OCI-LY7 (cell line): Measurements from ENCODE around the gene IL12RB2. TPM values are rescaled to one million over a fixed set of nuclear protein-coding genes. Genes with fewer than 3 reads are reported as not detected.

Experiments used
- BruUV-seq: library from RNA; stranded (reverse); fragments of 400-500 nt; replicated peaks from 2 replicates; lab custom pipeline; 2021; lab: Mats Ljungman, UMichigan
- CTCF ChIA-PET: fragments of 300-600 bp; sonication (Branson Sonifier 250); formaldehyde crosslinking; loops from one replicate; lab custom pipeline; 2022; ENCODE audit warnings: antibody characterized with exemption; ENCODE audit not compliant: unreplicated experiment; lab: Charles Lee
- POLR2A ChIA-PET: fragments of 300-600 bp; sonication (Branson Sonifier 250); formaldehyde crosslinking; loops from one replicate; lab custom pipeline; 2022; ENCODE audit warnings: antibody characterized with exemption; lab: Charles Lee
- DNase-seq: peaks from one replicate; pipeline ENCODE4 v3.0.0-alpha.2; 2015; ENCODE audit warnings: low spot score
- H2AFZ ChIP-seq: fragments of 200-600 bp; sonication (generic), shearing (Covaris generic); 2 replicates; pipeline ENCODE4 v1.6.1; 2014; ENCODE audit warnings: mild to moderate bottlenecking, antibody characterized with exemption, low read length, moderate library complexity
- H3K27ac ChIP-seq: fragments of 200-600 bp; sonication (generic); 2 replicates; pipeline ENCODE4 v1.5.1; 2014; ENCODE audit warnings: mixed run types, low read depth, mild to moderate bottlenecking, moderate library complexity, low read length, inconsistent platforms; ENCODE audit not compliant: poor library complexity, severe bottlenecking
- H3K36me3 ChIP-seq: fragments of 200-600 bp; sonication (generic); 2 replicates; pipeline ENCODE4 v1.6.1; 2014; ENCODE audit warnings: mild to moderate bottlenecking, antibody characterized with exemption, low read length, moderate library complexity, mixed read lengths; ENCODE audit not compliant: insufficient read depth
- H3K4me1 ChIP-seq: fragments of 200-600 bp; sonication (generic); 2 replicates; pipeline ENCODE4 v1.5.1; 2014; ENCODE audit warnings: mild to moderate bottlenecking, low read length; ENCODE audit not compliant: insufficient read depth, poor library complexity, severe bottlenecking
- H3K4me2 ChIP-seq: fragments of 200-600 bp; sonication (generic); 2 replicates; pipeline ENCODE4 v1.6.1; 2014; ENCODE audit warnings: mild to moderate bottlenecking, low read length
- H3K4me3 ChIP-seq: fragments of 200-600 bp; sonication (generic); 2 replicates; pipeline ENCODE4 v1.5.1; 2014; ENCODE audit warnings: mild to moderate bottlenecking, low read depth, low read length; ENCODE audit not compliant: poor library complexity, severe bottlenecking
- H3K79me2 ChIP-seq: fragments of 200-600 bp; sonication (generic); 2 replicates; pipeline ENCODE4 v1.6.1; 2016; ENCODE audit warnings: low read depth, mild to moderate bottlenecking, low read length, moderate library complexity, mixed read lengths; ENCODE audit not compliant: insufficient read depth
- H3K9me2 ChIP-seq: fragments of 200-600 bp; sonication (generic); 2 replicates; pipeline ENCODE4 v1.6.1; 2016; ENCODE audit warnings: mild to moderate bottlenecking, low read length, mixed read lengths; ENCODE audit not compliant: insufficient read depth
- H3K9me3 ChIP-seq: fragments of 200-600 bp; sonication (generic); 2 replicates; pipeline ENCODE4 v1.6.1; 2014; ENCODE audit warnings: mild to moderate bottlenecking, mixed run types, low read length, mixed read lengths
- H4K20me1 ChIP-seq: fragments of 200-600 bp; sonication (generic); 2 replicates; pipeline ENCODE4 v1.6.1; 2014; ENCODE audit warnings: mild to moderate bottlenecking, antibody characterized with exemption, low read length, moderate library complexity, mixed read lengths; ENCODE audit not compliant: insufficient read depth
- CTCF ChIP-seq: fragments of 200-600 bp; sonication (generic); conservative IDR thresholded peaks from 2 replicates; pipeline ENCODE4 v1.5.1; 2014; ENCODE audit warnings: mild to moderate bottlenecking, antibody characterized with exemption, low read length, moderate library complexity, mixed read lengths
- EZH2phosphoT487 ChIP-seq: fragments of 200-600 bp; sonication (generic); IDR thresholded peaks from 2 replicates; pipeline ENCODE4 v1.6.1; 2018; ENCODE audit warnings: low read depth, borderline replicate concordance, mild to moderate bottlenecking, mixed run types, antibody characterized with exemption, low read length, moderate library complexity, mixed read lengths
- intact Hi-C: fragments of 100-400 bp; cut with micrococcal nuclease; formaldehyde crosslinking; loops from one replicate; pipeline ENCODE4 v1.10.0; 2022; ENCODE audit not compliant: unreplicated experiment
- total RNA-seq, 2 experiments: library from RNA; depleted of rRNA in 1 of 2; stranded (reverse); fragments of >200 nt in 1 of 2; shearing (Covaris generic) in 1 of 2; gene quantifications; 2 replicates each; pipeline ENCODE4 v1.2.3, GENCODE V29; 2014 to 2022

Gene IL12RB2
- total RNA-seq, 2 experiments from 2014 or later = not detected

DNA sequence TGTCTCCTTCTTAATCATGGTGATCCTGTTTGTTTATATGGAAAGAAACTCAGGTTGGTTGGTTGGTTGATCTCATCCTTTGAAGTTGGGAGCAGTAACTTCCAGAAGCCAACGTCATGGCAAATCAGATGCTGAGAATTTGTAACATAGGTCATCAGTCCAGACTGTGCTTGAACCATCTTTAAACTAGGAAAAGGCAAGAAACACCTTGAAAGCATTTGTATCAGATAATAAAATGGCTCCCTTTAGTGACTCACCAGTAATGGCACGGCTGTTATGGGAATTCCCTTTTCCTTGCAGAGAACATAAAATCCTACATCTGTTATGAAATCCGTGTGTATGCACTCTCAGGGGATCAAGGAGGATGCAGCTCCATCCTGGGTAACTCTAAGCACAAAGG, 64.5 kb downstream of the IL12RB2 start:
- Histone ChIP-seq H3K4me1 (no peaks in the 10 kb centered on the region), H3K4me3 (no peak overlapping the region), H3K79me2 (no peaks in the 10 kb centered on the region), H3K36me3 (no peaks in the 10 kb centered on the region), H3K27ac (no peak overlapping the region), H3K9me2 (no peaks in the 10 kb centered on the region), H3K9me3 (no peaks in the 10 kb centered on the region), H3K4me2 (no peak overlapping the region), H4K20me1 (no peaks in the 10 kb centered on the region), H2AFZ (no peak overlapping the region)
- no peak for DNase-seq
- intact Hi-C loops = no loop called here
- BruUV-seq = no TSS peak
- ChIA-PET POLR2A (interaction anchor here (1.1 kb wide), 1 partner anchor 129 kb away, joined by 3 read pairs; no protein-coding TSS in a partner anchor), CTCF (no interaction called here)
- no peak for TF ChIP-seq EZH2phosphoT487
- TF ChIP-seq CTCF = no peak

DNA sequence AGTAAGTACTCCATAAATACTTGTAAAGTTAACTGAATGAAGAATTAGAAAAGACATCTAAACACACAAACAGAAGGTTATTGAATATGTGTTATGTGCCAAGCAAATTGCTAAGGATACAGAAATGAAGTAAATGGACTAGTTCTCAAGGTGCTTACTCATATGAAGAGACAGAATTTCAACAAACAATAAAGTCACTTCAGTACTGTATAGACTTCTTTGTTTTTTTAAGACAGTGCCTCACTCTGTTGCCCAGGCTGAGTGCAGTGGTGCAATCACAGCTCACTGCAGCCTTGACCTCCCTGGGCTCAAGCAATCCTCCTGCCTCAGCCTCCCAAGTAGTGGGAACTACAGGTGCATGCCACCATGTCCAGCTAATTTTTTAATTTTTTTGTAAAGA, 65.2 kb downstream of the IL12RB2 start:
- Histone ChIP-seq H3K36me3 (no peaks in the 10 kb centered on the region), H2AFZ (no peak overlapping the region), H3K9me3 (no peaks in the 10 kb centered on the region), H3K79me2 (no peaks in the 10 kb centered on the region), H3K27ac (no peak overlapping the region), H3K4me1 (no peaks in the 10 kb centered on the region), H3K4me3 (no peak overlapping the region), H3K4me2 (no peak overlapping the region), H4K20me1 (no peaks in the 10 kb centered on the region), H3K9me2 (no peaks in the 10 kb centered on the region)
- POLR2A ChIA-PET = interaction anchor here (1.1 kb wide), 1 partner anchor 129 kb away, joined by 3 read pairs; no protein-coding TSS in a partner anchor
- DNase-seq = no peak
- CTCF ChIA-PET = no interaction called here
- intact Hi-C loops = no loop called here
- BruUV-seq = no TSS peak
- TF ChIP-seq CTCF (no peak), EZH2phosphoT487 (no peak)

GRCh38 chr1:67376381-67376780, 68.7 kb downstream of the IL12RB2 start:
- no TSS peak for BruUV-seq
- ChIA-PET CTCF (no interaction called here), POLR2A (no interaction called here)
- no peaks in the 10 kb centered on the region for H3K9me2 ChIP-seq
- H3K4me2 ChIP-seq = no peak overlapping the region
- no peaks in the 10 kb centered on the region for H3K4me1 ChIP-seq
- TF ChIP-seq EZH2phosphoT487 (no peak), CTCF (no peak)
- H3K36me3 ChIP-seq = 0 out of 2 replicates have a peak, but pooled peaks cover 3% of the 10 kb centered on the region
- no peak overlapping the region for H2AFZ ChIP-seq
- intact Hi-C loops = no loop called here
- H3K9me3 ChIP-seq = no peaks in the 10 kb centered on the region
- no peaks in the 10 kb centered on the region for H3K79me2 ChIP-seq
- no peak for DNase-seq
- H3K4me3 ChIP-seq = no peak overlapping the region
- H3K27ac ChIP-seq = no peak overlapping the region
- no peaks in the 10 kb centered on the region for H4K20me1 ChIP-seq
